K562 (cell line): Measurements from ENCODE around the gene YPEL2. TPM values are rescaled to one million over a fixed set of nuclear protein-coding genes. Genes with fewer than 3 reads are reported as not detected.

Experiments
- CBX3 ChIP-seq, 2 experiments: IDR thresholded peaks; 1 replicate in 1 of 2; 2 replicates in 1 of 2; pipeline ENCODE4 v1.6.1; 2012; ENCODE audit warnings: inconsistent platforms in 2 of 2, low read length in 2 of 2, borderline replicate concordance in 1 of 2, control low read depth in 1 of 2
- CGGBP1 ChIP-seq: fragments of 250-450 bp; sonication (Bioruptor Pico); IDR thresholded peaks from 2 replicates; pipeline ENCODE4 v1.9.0; 2021; ENCODE audit warnings: mild to moderate bottlenecking
- CREM ChIP-seq: IDR thresholded peaks from 2 replicates; pipeline ENCODE4 v1.6.1; 2014; ENCODE audit warnings: antibody characterized with exemption, low read depth
- FOS ChIP-seq: IDR thresholded peaks from 3 replicates; pipeline ENCODE4 v1.6.1; 2011; ENCODE audit not compliant: insufficient read length; ENCODE audit errors: extremely low read depth
- GATAD2B ChIP-seq: fragments of 450-650 bp; IDR thresholded peaks from 2 replicates; pipeline ENCODE4 v1.6.1; 2017; ENCODE audit warnings: mild to moderate bottlenecking, borderline replicate concordance
- MCM5 ChIP-seq: fragments of 450-650 bp; IDR thresholded peaks from 2 replicates; pipeline ENCODE4 v1.6.1; 2016; ENCODE audit warnings: low read depth
- PHB ChIP-seq: fragments of 250-450 bp; sonication (Bioruptor Pico); IDR thresholded peaks from 2 replicates; pipeline ENCODE4 v1.5.0; 2021
- PTRF ChIP-seq: fragments of 450-650 bp; IDR thresholded peaks from 2 replicates; pipeline ENCODE4 v1.6.1; 2016; ENCODE audit warnings: mild to moderate bottlenecking, missing genetic modification characterization, missing compliant biosample characterization
- TBP ChIP-seq: optimal IDR thresholded peaks from 2 replicates; pipeline ENCODE3; 2011; ENCODE audit warnings: low read depth, low read length, improper control_type of control experiment
- ZBTB17 ChIP-seq: fragments of 450-650 bp; formaldehyde crosslinking; IDR thresholded peaks from 2 replicates; pipeline ENCODE4 v1.4.0; 2020; ENCODE audit warnings: mild to moderate bottlenecking
- ZNF143 ChIP-seq: sonication (generic); formaldehyde crosslinking; IDR thresholded peaks from 2 replicates; pipeline ENCODE4 v1.9.0; 2022; ENCODE audit warnings: mild to moderate bottlenecking, missing genetic modification reagents
- ZNF407 ChIP-seq: fragments of 450-650 bp; IDR thresholded peaks from 2 replicates; pipeline ENCODE4 v1.6.1; 2016; ENCODE audit warnings: low read depth
- ZNF583 ChIP-seq: fragments of 250-450 bp; sonication (Bioruptor Pico); IDR thresholded peaks from 2 replicates; pipeline ENCODE4 v1.4.0; 2020
- ZNF766 ChIP-seq: fragments of 200-800 bp; sonication (Bioruptor generic); conservative IDR thresholded peaks from 2 replicates; pipeline ENCODE4 v1.6.1; 2016; ENCODE audit warnings: missing genetic modification characterization, missing compliant biosample characterization
- ZNF780A ChIP-seq: fragments of 250-450 bp; sonication (Bioruptor Pico); IDR thresholded peaks from 2 replicates; pipeline ENCODE4 v1.5.0; 2021; ENCODE audit warnings: mild to moderate bottlenecking
- polyA plus RNA-seq, 8 experiments: library from polyadenylated mRNA; depleted of rRNA in 4 of 8; stranded (reverse) in 5 of 8; unstranded in 3 of 8; fragments of >200 nt; fragmentation: Nextera tagmentation in 2 of 8; fragmentation: Illumina TruSeq in 1 of 8; extraction: Ambion mirVana in 2 of 8; extraction: Trizol in 1 of 8; gene quantifications; 2 replicates each; pipeline versions ENCODE4 v1.2.1 to v1.2.3, GENCODE V29; 2011 to 2014; ENCODE audit warnings: inconsistent platforms in 1 of 8, missing spikeins in 1 of 8
- total RNA-seq, 7 experiments: library from RNA; depleted of rRNA in 6 of 7; stranded (reverse); fragments of >200 nt in 6 of 7; fragmentation: Illumina TruSeq in 2 of 7; extraction: Trizol in 2 of 7; gene quantifications; 2 replicates each; pipeline versions ENCODE4 v1.2.1 to v1.2.3, GENCODE V29; 2011 to 2021; ENCODE audit warnings: low replicate concordance in 1 of 7
- TF ChIP-seq, protein P1 (sequence below), 2 experiments: fragments of 200-800 bp in 1 of 2; sonication (Bioruptor generic) in 1 of 2; sonication (generic) in 1 of 2; formaldehyde crosslinking in 1 of 2; IDR thresholded peaks in 1 of 2; conservative IDR thresholded peaks in 1 of 2; 2 replicates each; pipeline versions ENCODE4 v1.5.0 to v1.6.1; 2016 to 2020; ENCODE audit warnings: missing compliant biosample characterization in 1 of 2, missing genetic modification characterization in 1 of 2, missing genetic modification reagents in 1 of 2
- TF ChIP-seq, protein P2 (sequence below): fragments of 450-650 bp; formaldehyde crosslinking; IDR thresholded peaks from 2 replicates; pipeline ENCODE4 v1.4.0; 2020; ENCODE audit warnings: mild to moderate bottlenecking

YPEL2 gene
- total and polyA plus RNA-seq, 9 of the 15 experiments (the other 6 are each of a cell fraction or from before 2014, with no cell fraction given) = 0.11 to 2.4 (median 0.47) TPM

DNA sequence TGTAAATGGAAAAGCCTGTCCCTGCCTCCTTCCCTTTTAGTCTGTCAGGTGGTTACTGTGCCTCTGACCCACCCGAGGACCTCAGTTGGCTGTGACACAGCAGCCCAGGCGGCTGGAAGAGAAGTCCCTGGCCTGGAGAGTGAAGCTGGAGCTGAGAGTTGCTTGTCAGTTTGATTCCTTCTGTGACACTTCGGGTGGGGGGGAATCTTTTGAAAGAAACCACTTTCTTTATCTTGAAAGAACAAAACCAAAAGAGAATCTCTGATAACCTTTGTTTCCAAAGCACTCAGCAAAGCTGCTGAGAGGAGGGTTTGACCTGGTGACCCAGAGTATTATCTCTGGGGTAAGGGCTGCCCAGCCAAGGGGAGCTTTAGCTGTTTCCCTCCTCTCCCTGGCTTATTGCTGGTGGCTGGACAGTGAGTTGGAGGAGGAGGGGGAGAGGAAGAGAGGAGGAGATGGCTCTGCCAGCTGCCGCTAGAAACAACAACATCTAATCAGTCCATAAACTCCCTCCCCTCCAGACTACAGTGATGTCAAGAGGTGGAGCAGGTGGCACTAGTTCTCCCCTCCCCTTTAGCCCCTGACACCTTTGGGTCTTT, 34.0 kb downstream of the YPEL2 start (continued):
- TF ChIP-seq ZBTB17 = no peak
- TF ChIP-seq ZNF766 (CRISPR knock-in tag) = peak; percentile 98
- TF ChIP-seq, protein P1, sequence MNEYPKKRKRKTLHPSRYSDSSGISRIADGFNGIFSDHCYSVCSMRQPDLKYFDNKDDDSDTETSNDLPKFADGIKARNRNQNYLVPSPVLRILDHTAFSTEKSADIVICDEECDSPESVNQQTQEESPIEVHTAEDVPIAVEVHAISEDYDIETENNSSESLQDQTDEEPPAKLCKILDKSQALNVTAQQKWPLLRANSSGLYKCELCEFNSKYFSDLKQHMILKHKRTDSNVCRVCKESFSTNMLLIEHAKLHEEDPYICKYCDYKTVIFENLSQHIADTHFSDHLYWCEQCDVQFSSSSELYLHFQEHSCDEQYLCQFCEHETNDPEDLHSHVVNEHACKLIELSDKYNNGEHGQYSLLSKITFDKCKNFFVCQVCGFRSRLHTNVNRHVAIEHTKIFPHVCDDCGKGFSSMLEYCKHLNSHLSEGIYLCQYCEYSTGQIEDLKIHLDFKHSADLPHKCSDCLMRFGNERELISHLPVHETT (CRISPR knock-in tag; conservative IDR thresholded peaks at IDR 0.05 in 1 of 2, IDR thresholded peaks at IDR 0.05 in 1 of 2) = peak in 1 of 2 experiments; percentile 90; a peak in 1 of 4 replicates
- TF ChIP-seq, protein P2, sequence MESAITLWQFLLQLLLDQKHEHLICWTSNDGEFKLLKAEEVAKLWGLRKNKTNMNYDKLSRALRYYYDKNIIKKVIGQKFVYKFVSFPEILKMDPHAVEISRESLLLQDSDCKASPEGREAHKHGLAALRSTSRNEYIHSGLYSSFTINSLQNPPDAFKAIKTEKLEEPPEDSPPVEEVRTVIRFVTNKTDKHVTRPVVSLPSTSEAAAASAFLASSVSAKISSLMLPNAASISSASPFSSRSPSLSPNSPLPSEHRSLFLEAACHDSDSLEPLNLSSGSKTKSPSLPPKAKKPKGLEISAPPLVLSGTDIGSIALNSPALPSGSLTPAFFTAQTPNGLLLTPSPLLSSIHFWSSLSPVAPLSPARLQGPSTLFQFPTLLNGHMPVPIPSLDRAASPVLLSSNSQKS (CRISPR knock-in tag) = no peak
- no peak for TF ChIP-seq CGGBP1 (CRISPR knock-in tag)
- no peak for TF ChIP-seq MCM5
- no peak for TF ChIP-seq TBP
- TF ChIP-seq PTRF (tag) = no peak
- TF ChIP-seq ZNF583 (CRISPR knock-in tag) = no peak
- no peak for TF ChIP-seq ZNF780A (CRISPR knock-in tag)
- no peak for TF ChIP-seq PHB (CRISPR knock-in tag)
- TF ChIP-seq ZNF407 = no peak
- TF ChIP-seq CBX3 (IDR thresholded peaks at IDR 0.05; ENCODE audit: borderline replicate concordance in 1 of 2, low read length in 2 of 2) = no peak
- no peak for TF ChIP-seq ZNF143
- peak; percentile 41; the same call in 1 of the 2 replicates for TF ChIP-seq GATAD2B
- no peak for TF ChIP-seq FOS
- peak; percentile 59; the same call in 1 of the 2 replicates for TF ChIP-seq CREM
